ENCODE data around the gene BARHL1.

GRCh38 chr9:132628746-132629145, 46.3 kb downstream of the BARHL1 start:
- TF ChIP-seq CTCF (IDR thresholded peaks at IDR 0.05; ENCODE audit: low read depth, low read length, poor library complexity, severe bottlenecking), result no peak
- no peak for TF ChIP-seq EZH2phosphoT487 (IDR thresholded peaks at IDR 0.05; ENCODE audit: borderline replicate concordance, low read length)

All from DOHH2 (cell line).